ENCODE results near the gene BEX3.
"Not testable (repeated sequence)": the region's sequence is repeated elsewhere in the genome, so short reads cannot be mapped to it uniquely, and the experiment has no call there.

BEX3 gene

DNA sequence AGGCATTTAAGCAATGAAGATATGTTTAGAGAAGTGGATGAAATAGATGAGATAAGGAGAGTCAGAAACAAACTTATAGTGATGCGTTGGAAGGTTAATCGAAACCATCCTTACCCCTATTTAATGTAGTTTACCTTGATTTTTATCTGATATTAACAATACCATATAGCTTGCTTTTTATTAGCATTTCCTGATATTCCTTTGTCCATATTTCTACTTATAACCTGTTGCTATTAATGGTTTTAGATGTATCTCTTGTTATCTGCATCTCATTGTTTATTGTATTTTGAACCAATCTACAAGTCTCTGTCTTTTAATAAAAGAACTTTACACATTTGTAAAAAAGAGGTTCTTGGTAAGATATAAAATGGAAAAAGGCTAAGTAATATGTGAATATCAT is 18.5 kb upstream of the BEX3 start:
- Histone ChIP-seq H3K27ac (no peak overlapping the region), H3K36me3 (no peaks in the 10 kb centered on the region), H4K20me1 (0 out of 2 replicates have a peak, but pooled peaks cover 4% of the 10 kb centered on the region), H3K4me3 (no peak overlapping the region), H3K27me3 (no peaks in the 10 kb centered on the region), H3K4me2 (peak overlapping the region; percentile 68; the same call in 1 of the 2 replicates), H3K4me1 (no peaks in the 10 kb centered on the region), H3K9me3 (no peaks in the 10 kb centered on the region), H3K9ac (0 out of 2 replicates have a peak overlapping the region, but pooled peaks have one; percentile 80)
- no peak for TF ChIP-seq Cebpa-rat (IDR thresholded peaks at IDR 0.05)

DNA sequence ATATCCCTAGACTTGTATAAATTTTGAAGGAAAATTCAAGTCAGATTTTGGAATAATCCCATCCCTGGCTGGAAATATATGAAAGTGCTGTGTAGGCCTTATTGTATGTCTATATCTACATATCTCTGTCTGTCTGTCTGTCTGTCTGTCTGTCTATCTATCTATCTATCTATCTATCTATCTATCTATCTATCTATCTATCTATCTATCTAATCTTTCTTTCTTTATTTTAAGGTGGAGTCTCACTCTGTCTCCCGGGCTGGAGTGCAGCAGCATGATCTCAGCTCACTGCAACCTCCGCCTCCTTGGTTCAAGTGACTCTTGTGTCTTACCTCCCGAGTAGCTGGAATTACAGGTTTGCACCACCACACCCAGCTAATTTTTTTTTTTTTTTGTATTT is 16.7 kb upstream of the BEX3 start:
- H3K27ac ChIP-seq, H3K4me3 ChIP-seq, H3K9ac ChIP-seq, H3K36me3 ChIP-seq, H3K4me2 ChIP-seq, H3K9me3 ChIP-seq, H4K20me1 ChIP-seq, H3K27me3 ChIP-seq, H3K4me1 ChIP-seq: not testable (repeated sequence)

DNA sequence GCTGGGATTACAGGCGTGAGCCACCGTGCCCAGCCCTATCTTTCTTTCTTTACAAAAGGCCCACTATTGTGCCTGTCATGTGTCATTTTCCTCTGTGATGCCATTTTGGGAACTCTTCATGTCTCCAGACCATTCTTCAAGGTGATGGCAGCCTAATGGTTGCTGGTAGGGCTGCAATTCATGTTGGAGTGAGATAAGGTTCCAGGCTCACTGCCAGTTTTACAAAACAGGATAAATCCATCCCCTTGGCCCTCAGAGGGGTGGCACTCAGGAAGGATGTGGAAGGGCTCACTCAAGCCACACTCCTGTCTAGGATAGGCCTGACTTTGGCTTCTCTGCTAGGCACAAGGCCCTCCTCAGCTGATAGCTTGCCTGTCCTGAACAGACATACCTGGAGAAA is 16.2 kb upstream of the BEX3 start:
- H3K9ac ChIP-seq, result no peak overlapping the region
- H3K27me3 ChIP-seq, result no peaks in the 10 kb centered on the region
- H3K4me3 ChIP-seq, result no peak overlapping the region
- 0 out of 2 replicates have a peak, but pooled peaks cover 4% of the 10 kb centered on the region for H4K20me1 ChIP-seq
- no peaks in the 10 kb centered on the region for H3K36me3 ChIP-seq
- H3K4me2 ChIP-seq, result no peak overlapping the region
- H3K27ac ChIP-seq, result no peak overlapping the region
- TF ChIP-seq Cebpa-rat (IDR thresholded peaks at IDR 0.05), result no peak
- no peaks in the 10 kb centered on the region for H3K4me1 ChIP-seq
- no peaks in the 10 kb centered on the region for H3K9me3 ChIP-seq

DNA sequence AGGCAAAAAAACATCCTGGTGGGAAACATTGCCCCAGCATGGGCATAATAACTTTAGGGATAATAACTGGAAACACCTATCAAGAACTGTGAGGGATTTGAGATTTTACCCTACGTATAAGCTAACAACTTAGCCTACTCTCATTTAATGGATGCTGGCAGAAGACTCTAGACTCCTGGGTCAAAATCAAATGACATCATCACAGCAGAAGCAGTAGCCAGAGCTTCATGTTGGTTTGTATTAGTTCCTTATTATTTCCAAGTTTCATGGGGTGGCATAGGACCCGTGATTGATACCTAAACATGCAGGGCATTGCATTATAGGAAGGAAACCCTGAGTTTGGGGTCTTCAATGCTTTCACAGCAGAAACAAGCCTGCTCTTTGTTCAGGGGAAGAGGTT is 15.4 kb upstream of the BEX3 start:
- H3K4me1 ChIP-seq, result no peaks in the 10 kb centered on the region
- H3K4me3 ChIP-seq, result no peak overlapping the region
- no peaks in the 10 kb centered on the region for H3K36me3 ChIP-seq
- TF ChIP-seq Cebpa-rat (IDR thresholded peaks at IDR 0.05), result no peak
- no peaks in the 10 kb centered on the region for H3K9me3 ChIP-seq
- H3K27me3 ChIP-seq, result no peaks in the 10 kb centered on the region
- H3K4me2 ChIP-seq, result no peak overlapping the region
- no peak overlapping the region for H3K27ac ChIP-seq
- 0 out of 2 replicates have a peak, but pooled peaks cover 4% of the 10 kb centered on the region for H4K20me1 ChIP-seq
- H3K9ac ChIP-seq, result no peak overlapping the region

DNA sequence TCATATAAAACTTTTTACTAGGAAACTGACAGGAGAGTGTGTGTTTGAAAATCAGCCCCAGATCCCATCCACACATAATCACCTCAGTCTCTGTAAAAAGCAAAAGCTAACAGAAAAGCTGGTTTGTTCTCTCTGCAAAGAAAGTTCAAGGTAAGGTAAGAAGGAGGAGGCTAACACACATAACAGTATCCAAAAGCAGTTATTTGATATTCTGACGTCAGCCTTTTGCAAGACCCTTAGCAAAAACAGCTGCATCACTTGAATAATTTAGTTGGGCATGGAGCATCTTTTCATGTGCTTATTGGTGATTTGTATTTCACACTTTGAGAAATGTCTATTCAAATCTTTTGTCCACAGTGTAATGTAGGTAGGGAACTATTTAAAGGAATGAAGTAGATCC is 14.5 kb upstream of the BEX3 start:
- no peak for TF ChIP-seq Cebpa-rat (IDR thresholded peaks at IDR 0.05)
- H3K4me3 ChIP-seq, result no peak overlapping the region
- no peaks in the 10 kb centered on the region; the same call in 1 of the 2 replicates for H3K9me3 ChIP-seq
- no peaks in the 10 kb centered on the region for H3K36me3 ChIP-seq
- H3K27ac ChIP-seq, result no peak overlapping the region
- H4K20me1 ChIP-seq, result 0 out of 2 replicates have a peak, but pooled peaks cover 4% of the 10 kb centered on the region
- no peaks in the 10 kb centered on the region for H3K27me3 ChIP-seq
- no peak overlapping the region for H3K4me2 ChIP-seq
- H3K9ac ChIP-seq, result no peak overlapping the region
- no peaks in the 10 kb centered on the region for H3K4me1 ChIP-seq

DNA sequence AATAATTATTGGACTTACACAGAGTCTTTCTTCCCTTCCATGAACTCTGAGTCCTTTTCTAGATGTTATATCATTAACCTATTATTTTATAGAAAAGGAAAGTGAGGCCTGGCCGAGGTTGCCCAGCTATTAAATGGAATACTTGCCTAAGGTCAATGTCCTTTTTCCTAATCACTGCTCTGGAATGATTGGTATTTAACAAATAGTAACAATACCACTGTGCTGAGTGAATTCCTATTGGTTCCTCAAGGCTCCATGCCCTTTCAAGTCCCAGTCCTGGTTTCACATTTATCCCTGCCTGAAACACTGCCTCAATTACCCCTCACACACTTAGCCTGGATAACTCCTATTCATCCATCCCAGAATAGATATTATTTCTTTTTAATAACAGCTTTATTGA is 13.9 kb upstream of the BEX3 start:
- no peaks in the 10 kb centered on the region for H3K4me1 ChIP-seq
- H3K4me2 ChIP-seq, result no peak overlapping the region
- 0 out of 2 replicates have a peak, but pooled peaks cover under 1% of the 10 kb centered on the region for H4K20me1 ChIP-seq
- H3K4me3 ChIP-seq, result no peak overlapping the region
- H3K9ac ChIP-seq, result no peak overlapping the region
- TF ChIP-seq Cebpa-rat (IDR thresholded peaks at IDR 0.05), result no peak
- H3K9me3 ChIP-seq, result no peaks in the 10 kb centered on the region; the same call in 1 of the 2 replicates
- no peaks in the 10 kb centered on the region for H3K36me3 ChIP-seq
- no peaks in the 10 kb centered on the region for H3K27me3 ChIP-seq
- H3K27ac ChIP-seq, result no peak overlapping the region

DNA sequence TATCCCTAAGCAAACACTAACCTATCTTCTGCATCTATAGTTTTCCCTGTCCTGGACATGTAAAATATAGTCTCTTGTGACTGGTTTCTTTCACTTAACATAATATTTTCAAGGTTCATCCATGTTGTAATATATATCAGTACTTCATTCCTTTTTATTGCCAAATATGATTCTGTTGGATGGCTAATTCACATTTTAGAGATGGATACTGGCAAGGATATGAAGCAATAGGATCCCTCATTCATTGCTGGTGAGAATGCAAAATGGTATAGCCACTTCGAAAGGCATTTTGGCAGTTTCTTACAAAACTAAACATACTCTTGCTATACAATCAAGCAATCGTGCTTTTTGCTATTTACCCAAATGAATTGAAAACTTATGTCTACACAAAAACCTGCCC is 13.3 kb upstream of the BEX3 start:
- Histone ChIP-seq H3K9me3 (no peaks in the 10 kb centered on the region; the same call in 1 of the 2 replicates), H3K4me2 (no peak overlapping the region)
- no peak for TF ChIP-seq Cebpa-rat (IDR thresholded peaks at IDR 0.05)

DNA sequence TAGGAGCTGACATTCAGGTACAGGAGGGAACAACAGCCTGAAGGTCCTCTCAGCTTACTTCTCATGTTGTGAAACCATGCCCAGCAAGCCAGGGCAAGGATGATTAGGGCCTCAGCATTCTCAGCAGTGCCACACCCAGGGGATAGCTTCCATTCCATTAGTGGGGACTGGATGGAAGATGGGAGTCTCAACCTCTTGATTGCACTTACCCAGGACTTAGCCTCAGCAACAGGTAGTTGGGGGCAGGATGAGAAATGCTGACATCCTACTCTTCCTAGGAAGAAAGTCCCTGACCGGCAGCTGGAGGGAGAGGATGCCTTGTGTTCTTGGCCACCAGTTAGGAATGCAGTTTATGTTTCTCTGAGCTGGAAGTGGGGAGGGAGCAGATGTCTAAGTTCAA is 8.8 kb upstream of the BEX3 start:
- Histone ChIP-seq H3K27ac (no peak overlapping the region), H3K9me3 (no peaks in the 10 kb centered on the region; the same call in 1 of the 2 replicates), H3K9ac (no peak overlapping the region), H3K4me1 (no peaks in the 10 kb centered on the region), H3K27me3 (no peaks in the 10 kb centered on the region), H3K36me3 (no peaks in the 10 kb centered on the region), H3K4me2 (no peak overlapping the region), H3K4me3 (no peak overlapping the region), H4K20me1 (no peaks in the 10 kb centered on the region)
- TF ChIP-seq Cebpa-rat (IDR thresholded peaks at IDR 0.05), result no peak

More for the DNA sequence above, 13.3 kb upstream of the BEX3 start:
- no peak overlapping the region for H3K27ac ChIP-seq
- no peaks in the 10 kb centered on the region for H4K20me1 ChIP-seq
- H3K27me3 ChIP-seq, result no peaks in the 10 kb centered on the region
- H3K36me3 ChIP-seq, result no peaks in the 10 kb centered on the region
- no peak overlapping the region for H3K9ac ChIP-seq
- H3K4me1 ChIP-seq, result no peaks in the 10 kb centered on the region
- H3K4me3 ChIP-seq, result no peak overlapping the region

DNA sequence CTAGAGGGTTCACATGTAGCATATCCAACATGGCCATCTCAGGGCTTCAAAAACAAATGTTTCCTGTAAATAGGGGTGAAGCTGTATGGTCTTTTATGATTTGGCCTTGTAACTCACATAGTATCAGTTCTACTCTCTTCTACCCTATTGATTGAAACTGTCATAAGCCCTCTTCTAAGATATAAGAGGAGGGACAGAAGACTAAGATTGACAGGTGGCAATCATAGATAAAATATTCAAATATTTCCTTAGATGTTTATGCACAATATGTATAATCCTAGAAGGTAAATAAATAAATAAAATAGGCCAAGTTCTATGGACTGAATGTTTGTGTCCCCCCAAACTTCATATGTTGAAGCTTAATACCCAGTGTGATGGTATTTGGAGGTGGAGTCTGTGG is 6.9 kb upstream of the BEX3 start:
- TF ChIP-seq Cebpa-rat (IDR thresholded peaks at IDR 0.05), result no peak
- Histone ChIP-seq H3K27me3 (no peaks in the 10 kb centered on the region), H4K20me1 (no peaks in the 10 kb centered on the region), H3K9me3 (no peaks in the 10 kb centered on the region; the same call in 1 of the 2 replicates), H3K4me2 (no peak overlapping the region), H3K27ac (no peak overlapping the region), H3K4me1 (no peaks in the 10 kb centered on the region), H3K36me3 (no peaks in the 10 kb centered on the region), H3K9ac (no peak overlapping the region), H3K4me3 (no peak overlapping the region)

DNA sequence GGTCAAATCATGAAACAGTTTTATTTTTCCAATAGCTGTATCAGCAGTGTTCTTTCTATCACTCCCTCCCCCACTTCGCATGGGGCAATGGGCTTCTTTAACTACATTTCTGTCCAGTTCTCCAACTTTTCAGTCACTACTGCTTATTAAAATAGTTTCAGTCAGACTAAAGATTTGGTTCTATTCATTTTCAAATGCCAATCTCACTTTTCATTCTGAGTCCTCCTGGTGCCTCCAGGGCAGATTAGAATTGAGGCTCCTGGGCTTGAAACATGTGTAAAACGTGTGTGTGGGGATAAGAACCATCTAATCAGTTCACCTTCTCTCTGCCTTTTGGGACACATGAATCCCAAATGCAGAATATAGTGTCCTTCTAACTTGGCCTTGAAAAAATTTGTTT is 3.5 kb upstream of the BEX3 start:
- no peaks in the 10 kb centered on the region for H3K27me3 ChIP-seq
- H4K20me1 ChIP-seq, result no peaks in the 10 kb centered on the region
- 0 out of 2 replicates have a peak, but pooled peaks cover 3% of the 10 kb centered on the region for H3K9me3 ChIP-seq
- H3K9ac ChIP-seq, result no peak overlapping the region
- no peak overlapping the region for H3K27ac ChIP-seq
- no peak overlapping the region for H3K4me2 ChIP-seq
- H3K4me3 ChIP-seq, result no peak overlapping the region
- H3K4me1 ChIP-seq, result peaks cover 5% of the 10 kb centered on the region; the same call in 1 of the 2 replicates
- TF ChIP-seq Cebpa-rat (IDR thresholded peaks at IDR 0.05), result no peak
- H3K36me3 ChIP-seq, result no peaks in the 10 kb centered on the region

DNA sequence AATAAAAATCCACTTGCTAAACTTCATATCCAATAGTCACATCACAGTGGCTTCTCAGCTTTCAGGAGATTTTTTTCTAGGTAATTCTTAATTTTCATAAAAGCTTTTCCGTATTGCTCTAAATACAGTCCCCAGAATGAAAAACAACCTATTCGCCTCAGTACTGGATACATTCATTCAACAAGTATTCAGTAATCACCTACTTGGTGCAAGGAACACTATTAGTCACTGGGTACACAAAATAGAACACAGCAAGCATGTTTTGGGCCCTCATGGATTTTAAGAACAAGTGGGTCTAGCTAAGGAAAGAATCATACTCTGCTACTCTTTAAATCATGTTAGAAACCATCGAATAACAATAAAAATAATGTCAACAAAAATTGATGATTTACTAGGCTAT is 2.8 kb upstream of the BEX3 start:
- Histone ChIP-seq H3K9ac (no peak overlapping the region), H3K9me3 (0 out of 2 replicates have a peak, but pooled peaks cover 3% of the 10 kb centered on the region), H3K27me3 (no peaks in the 10 kb centered on the region), H3K4me3 (no peak overlapping the region), H3K36me3 (peaks cover 1% of the 10 kb centered on the region; the same call in 1 of the 2 replicates), H3K27ac (no peak overlapping the region), H3K4me2 (no peak overlapping the region), H3K4me1 (peaks cover 5% of the 10 kb centered on the region; the same call in 1 of the 2 replicates), H4K20me1 (no peaks in the 10 kb centered on the region)
- TF ChIP-seq Cebpa-rat (IDR thresholded peaks at IDR 0.05), result no peak
